GM23338 (cell line): Measurements from ENCODE around the gene VAMP8. TPM values are rescaled to one million over a fixed set of nuclear protein-coding genes. Genes with fewer than 3 reads are reported as not detected.

Experiments
- ATAC-seq: fragments of 200-7000 bp; cut with Tn5 transposase; 3 replicates; pipeline ENCODE4 v1.9.1; 2020
- DNase-seq: peaks from one replicate; pipeline ENCODE4 v3.0.0-alpha.2; 2015; ENCODE audit warnings: low spot score
- H2AFZ ChIP-seq: fragments of 200-600 bp; sonication (generic); 2 replicates; pipeline ENCODE4 v1.8.0; 2016; ENCODE audit warnings: antibody characterized with exemption, mild to moderate bottlenecking, moderate library complexity
- H3F3A ChIP-seq: fragments of 200-600 bp; sonication (generic); replicated peaks from 2 replicates; pipeline ENCODE4 v1.8.0; 2017; ENCODE audit warnings: antibody characterized with exemption, mixed run types, low read depth
- H3K27ac ChIP-seq: fragments of 200-600 bp; sonication (generic); 2 replicates; pipeline ENCODE4 v1.6.1; 2016; ENCODE audit warnings: low read depth
- H3K27me3 ChIP-seq: fragments of 200-600 bp; sonication (generic); 2 replicates; pipeline ENCODE4 v1.8.0; 2016; ENCODE audit warnings: mild to moderate bottlenecking, mixed run types, moderate library complexity; ENCODE audit not compliant: insufficient read depth
- H3K36me3 ChIP-seq: fragments of 200-600 bp; sonication (generic); 2 replicates; pipeline ENCODE4 v1.8.0; 2016; ENCODE audit warnings: mild to moderate bottlenecking; ENCODE audit not compliant: insufficient read depth
- H3K4me1 ChIP-seq: fragments of 200-600 bp; sonication (generic); 2 replicates; pipeline ENCODE4 v1.8.0; 2016; ENCODE audit warnings: mild to moderate bottlenecking, moderate library complexity; ENCODE audit not compliant: insufficient read depth
- H3K4me2 ChIP-seq: fragments of 200-600 bp; sonication (generic); 2 replicates; pipeline ENCODE4 v1.7.1; 2017; ENCODE audit warnings: mixed run types
- H3K4me3 ChIP-seq: fragments of 200-600 bp; sonication (generic); 2 replicates; pipeline ENCODE4 v1.6.1; 2016; ENCODE audit warnings: mixed run types
- H3K79me2 ChIP-seq: fragments of 200-600 bp; sonication (generic); replicated peaks from 2 replicates; pipeline ENCODE4 v1.8.0; 2017; ENCODE audit warnings: mild to moderate bottlenecking; ENCODE audit not compliant: insufficient read depth
- H3K9me2 ChIP-seq: fragments of 200-600 bp; sonication (generic); 2 replicates; pipeline ENCODE4 v1.8.0; 2017; ENCODE audit not compliant: insufficient read depth
- H4K20me1 ChIP-seq: fragments of 200-600 bp; sonication (generic); replicated peaks from 2 replicates; pipeline ENCODE4 v1.8.0; 2017; ENCODE audit warnings: mild to moderate bottlenecking; ENCODE audit not compliant: insufficient read depth
- H3K27ac Mint-ChIP-seq: 2 replicates; pipeline ENCODE4 v1.8.0; 2020; ENCODE audit warnings: inconsistent platforms, mild to moderate bottlenecking, moderate library complexity, mixed read lengths
- H3K27me3 Mint-ChIP-seq: 3 replicates; pipeline ENCODE4 v1.8.0; 2022; ENCODE audit warnings: low read depth, mild to moderate bottlenecking, moderate library complexity, mixed read lengths, inconsistent platforms; ENCODE audit not compliant: insufficient read depth, poor library complexity
- H3K36me3 Mint-ChIP-seq: 3 replicates; pipeline ENCODE4 v1.8.0; 2021; ENCODE audit warnings: low read depth, mild to moderate bottlenecking, inconsistent platforms, moderate library complexity, mixed read lengths
- H3K4me1 Mint-ChIP-seq: 3 replicates; pipeline ENCODE4 v1.8.0; 2020; ENCODE audit warnings: mild to moderate bottlenecking, inconsistent platforms, mixed read lengths
- H3K4me3 Mint-ChIP-seq: 3 replicates; pipeline ENCODE4 v1.8.0; 2021; ENCODE audit warnings: moderate library complexity, mild to moderate bottlenecking, inconsistent platforms, mixed read lengths
- H3K9me3 Mint-ChIP-seq: 3 replicates; pipeline ENCODE4 v1.8.0; 2020; ENCODE audit warnings: moderate library complexity, mild to moderate bottlenecking, inconsistent platforms, mixed read lengths
- CTCF ChIP-seq, 2 experiments: fragments of 200-600 bp in 1 of 2; sonication (generic) in 1 of 2; conservative IDR thresholded peaks; 2 replicates each; pipeline versions ENCODE4 v1.5.1 to v1.6.1; 2016 to 2017; ENCODE audit warnings: antibody characterized with exemption in 2 of 2, low read depth in 2 of 2, mild to moderate bottlenecking in 2 of 2, moderate library complexity in 1 of 2
- ETS1 ChIP-seq: IDR thresholded peaks from 2 replicates; pipeline ENCODE4 v1.6.1; 2016; ENCODE audit warnings: antibody characterized with exemption
- EZH2 ChIP-seq: fragments of 200-600 bp; sonication (generic); IDR thresholded peaks from one replicate; pipeline ENCODE4 v1.8.0; 2017; ENCODE audit warnings: antibody characterized with exemption, mild to moderate bottlenecking, low read depth; ENCODE audit not compliant: unreplicated experiment
- EZH2phosphoT487 ChIP-seq: fragments of 200-600 bp; sonication (generic); IDR thresholded peaks from one replicate; pipeline ENCODE4 v1.8.1; 2018; ENCODE audit warnings: antibody characterized with exemption; ENCODE audit not compliant: unreplicated experiment
- NANOG ChIP-seq: IDR thresholded peaks from 2 replicates; pipeline ENCODE4 v1.6.1; 2016; ENCODE audit warnings: antibody characterized with exemption, borderline replicate concordance
- ZNF462 ChIP-seq: fragments of 250-450 bp; sonication (Bioruptor Pico); IDR thresholded peaks from 2 replicates; pipeline ENCODE4 v1.5.0; 2020; ENCODE audit warnings: mild to moderate bottlenecking, moderate library complexity
- polyA plus RNA-seq: library from polyadenylated mRNA; unstranded; fragments of >200 nt; fragmentation: Nextera tagmentation; extraction: Ambion mirVana; gene quantifications from 2 replicates; pipeline ENCODE4 v1.2.1, GENCODE V29; 2016
- total RNA-seq: library from RNA; depleted of rRNA; stranded (reverse); fragments of >200 nt; shearing (Covaris generic); gene quantifications from 2 replicates; pipeline ENCODE4 v1.2.3, GENCODE V29; 2014

Gene VAMP8
- total and polyA plus RNA-seq, 2 experiments from 2014 or later, result 16.3 to 71.7 TPM

GRCh38 chr2:85590950-85591349 lies 13.6 kb downstream of the VAMP8 start (continued):
- no peak for TF ChIP-seq ZNF462 (CRISPR knock-in tag)
- no peak for TF ChIP-seq EZH2
- no peak for TF ChIP-seq EZH2phosphoT487

GRCh38 chr2:85591563-85591962 lies 14.2 kb downstream of the VAMP8 start:
- no peak overlapping the region for H3K27ac ChIP-seq
- TF ChIP-seq ETS1 (no peak), EZH2 (no peak), ZNF462 (CRISPR knock-in tag) (no peak), NANOG (no peak), CTCF (conservative IDR thresholded peaks at IDR 0.05; ENCODE audit: low read depth in 2 of 2) (no peak)

More at GRCh38 chr2:85591563-85591962, 14.2 kb downstream of the VAMP8 start:
- Mint-ChIP-seq H3K27me3 (peaks cover 8% of the 10 kb centered on the region), H3K27ac (no peak overlapping the region; the same call in 1 of the 2 replicates), H3K9me3 (no peaks in the 10 kb centered on the region), H3K4me3 (no peak overlapping the region), H3K36me3 (no peaks in the 10 kb centered on the region), H3K4me1 (peaks cover 8% of the 10 kb centered on the region; the same call in 2 of the 3 replicates)
- no peak overlapping the region for H3K4me2 ChIP-seq
- H3F3A ChIP-seq, result no peaks in the 10 kb centered on the region
- DNase-seq, result no peak
- H2AFZ ChIP-seq, result no peak overlapping the region
- no peak for ATAC-seq
- H3K79me2 ChIP-seq, result peaks cover 9% of the 10 kb centered on the region
- H3K4me3 ChIP-seq, result no peak overlapping the region
- H4K20me1 ChIP-seq, result 0 out of 2 replicates have a peak, but pooled peaks cover 4% of the 10 kb centered on the region
- H3K36me3 ChIP-seq, result no peaks in the 10 kb centered on the region
- H3K4me1 ChIP-seq, result peaks cover 5% of the 10 kb centered on the region
- H3K9me2 ChIP-seq, result no peaks in the 10 kb centered on the region
- H3K27me3 ChIP-seq, result no peaks in the 10 kb centered on the region
